GM06990 (cell line): Measurements from ENCODE around the gene DACT1.

Experiments used
- DNase-seq: peaks from one replicate; pipeline ENCODE4 v3.0.0-alpha.2; 2011; ENCODE audit not compliant: insufficient read length; ENCODE audit errors: extremely low read depth
- H3K27me3 ChIP-seq: replicated peaks from 2 replicates; pipeline ENCODE4 v1.6.0; 2011; ENCODE audit warnings: low read length; ENCODE audit not compliant: control insufficient read depth, insufficient read depth
- H3K36me3 ChIP-seq: 2 replicates; pipeline ENCODE4 v1.5.1; 2011; ENCODE audit warnings: low read length; ENCODE audit not compliant: control insufficient read depth, insufficient read depth
- H3K4me3 ChIP-seq: replicated peaks from 2 replicates; pipeline ENCODE4 v1.5.1; 2011; ENCODE audit warnings: low read depth, mild to moderate bottlenecking, control low read depth, low read length
- TF ChIP-seq, protein P1 (sequence below): IDR thresholded peaks from 2 replicates; pipeline ENCODE4 v1.5.1; 2011; ENCODE audit warnings: low read length, control low read depth, mild to moderate bottlenecking, inconsistent platforms; ENCODE audit not compliant: insufficient read depth, poor library complexity, severe bottlenecking

Gene DACT1

DNA sequence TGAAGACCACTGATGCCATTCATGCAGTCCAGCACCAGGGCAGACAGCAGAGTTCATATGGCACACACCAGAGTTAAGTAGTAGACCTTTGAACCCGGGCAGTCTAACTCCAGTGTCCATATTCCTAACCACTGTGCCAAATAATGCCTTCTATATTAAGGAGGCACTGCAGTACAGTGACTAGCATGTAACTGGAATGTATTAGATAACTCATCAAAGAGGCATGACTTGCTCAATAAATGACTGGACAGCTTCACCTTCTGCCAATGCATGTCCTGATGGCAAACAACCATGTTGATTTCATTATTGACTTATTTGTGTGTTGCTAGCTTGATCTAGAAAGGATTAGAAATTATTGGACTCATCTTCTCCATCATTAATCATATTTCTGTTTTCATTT, 40.2 kb downstream of the DACT1 start:
- Histone ChIP-seq H3K36me3 (no peaks in the 10 kb centered on the region), H3K27me3 (no peaks in the 10 kb centered on the region), H3K4me3 (no peak overlapping the region)
- DNase-seq: no peak
- TF ChIP-seq, protein P1, sequence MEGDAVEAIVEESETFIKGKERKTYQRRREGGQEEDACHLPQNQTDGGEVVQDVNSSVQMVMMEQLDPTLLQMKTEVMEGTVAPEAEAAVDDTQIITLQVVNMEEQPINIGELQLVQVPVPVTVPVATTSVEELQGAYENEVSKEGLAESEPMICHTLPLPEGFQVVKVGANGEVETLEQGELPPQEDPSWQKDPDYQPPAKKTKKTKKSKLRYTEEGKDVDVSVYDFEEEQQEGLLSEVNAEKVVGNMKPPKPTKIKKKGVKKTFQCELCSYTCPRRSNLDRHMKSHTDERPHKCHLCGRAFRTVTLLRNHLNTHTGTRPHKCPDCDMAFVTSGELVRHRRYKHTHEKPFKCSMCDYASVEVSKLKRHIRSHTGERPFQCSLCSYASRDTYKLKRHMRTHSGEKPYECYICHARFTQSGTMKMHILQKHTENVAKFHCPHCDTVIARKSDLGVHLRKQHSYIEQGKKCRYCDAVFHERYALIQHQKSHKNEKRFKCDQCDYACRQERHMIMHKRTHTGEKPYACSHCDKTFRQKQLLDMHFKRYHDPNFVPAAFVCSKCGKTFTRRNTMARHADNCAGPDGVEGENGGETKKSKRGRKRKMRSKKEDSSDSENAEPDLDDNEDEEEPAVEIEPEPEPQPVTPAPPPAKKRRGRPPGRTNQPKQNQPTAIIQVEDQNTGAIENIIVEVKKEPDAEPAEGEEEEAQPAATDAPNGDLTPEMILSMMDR: no peak

DNA sequence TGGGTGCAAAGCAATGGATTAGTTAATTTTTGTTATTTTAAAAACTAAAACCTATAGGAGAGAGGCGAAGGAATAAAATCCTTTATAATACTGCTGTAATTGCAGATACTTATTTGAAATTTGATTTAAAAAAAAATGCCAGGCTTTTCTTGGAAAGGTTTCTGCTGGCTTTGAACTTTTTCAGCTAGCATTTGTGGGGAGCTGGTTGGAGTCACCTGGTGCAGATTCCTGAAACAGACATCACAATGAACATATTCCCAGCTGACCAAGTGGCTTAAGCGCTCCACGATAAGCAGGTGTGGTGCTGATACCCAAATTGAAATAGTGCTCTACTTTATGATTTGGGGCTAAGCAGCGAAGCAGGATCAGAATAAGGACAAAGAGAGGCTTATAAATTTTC, 42.9 kb downstream of the DACT1 start:
- Histone ChIP-seq H3K4me3 (no peak overlapping the region), H3K36me3 (no peaks in the 10 kb centered on the region), H3K27me3 (no peaks in the 10 kb centered on the region)
- DNase-seq: no peak
- TF ChIP-seq, protein P1: no peak

DNA sequence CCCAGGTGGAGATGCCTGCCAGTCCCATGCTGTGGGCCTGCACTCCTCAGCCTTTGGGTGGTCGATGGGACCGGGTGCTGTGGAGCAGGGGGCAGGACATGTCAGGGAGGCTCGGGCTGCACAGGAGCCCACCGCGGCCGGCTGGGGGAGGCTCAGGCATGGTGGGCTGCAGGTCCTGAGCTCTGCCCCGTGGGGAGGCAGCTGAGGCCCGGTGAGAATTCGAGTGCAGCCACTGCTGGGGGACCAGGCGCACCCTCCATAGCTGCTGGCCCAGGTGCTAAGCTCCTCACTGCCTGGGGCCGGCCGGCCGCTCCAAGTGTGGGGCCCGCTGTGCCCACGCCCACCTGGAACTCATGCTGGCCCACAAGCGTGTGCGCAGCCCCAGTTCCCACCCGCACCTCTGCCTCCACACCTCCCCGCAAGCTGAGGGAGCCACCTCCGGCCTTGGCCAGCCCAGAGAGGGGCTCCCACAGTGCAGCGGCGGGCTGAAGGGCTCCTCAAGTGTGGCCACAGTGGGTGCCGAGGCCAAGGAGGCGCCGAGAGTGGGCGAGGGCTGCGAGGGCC, 49.6 kb downstream of the DACT1 start:
- Histone ChIP-seq H3K27me3 (no peaks in the 10 kb centered on the region), H3K36me3 (no peaks in the 10 kb centered on the region), H3K4me3 (no peak overlapping the region)
- no peak for DNase-seq
- TF ChIP-seq, protein P1: no peak

DNA sequence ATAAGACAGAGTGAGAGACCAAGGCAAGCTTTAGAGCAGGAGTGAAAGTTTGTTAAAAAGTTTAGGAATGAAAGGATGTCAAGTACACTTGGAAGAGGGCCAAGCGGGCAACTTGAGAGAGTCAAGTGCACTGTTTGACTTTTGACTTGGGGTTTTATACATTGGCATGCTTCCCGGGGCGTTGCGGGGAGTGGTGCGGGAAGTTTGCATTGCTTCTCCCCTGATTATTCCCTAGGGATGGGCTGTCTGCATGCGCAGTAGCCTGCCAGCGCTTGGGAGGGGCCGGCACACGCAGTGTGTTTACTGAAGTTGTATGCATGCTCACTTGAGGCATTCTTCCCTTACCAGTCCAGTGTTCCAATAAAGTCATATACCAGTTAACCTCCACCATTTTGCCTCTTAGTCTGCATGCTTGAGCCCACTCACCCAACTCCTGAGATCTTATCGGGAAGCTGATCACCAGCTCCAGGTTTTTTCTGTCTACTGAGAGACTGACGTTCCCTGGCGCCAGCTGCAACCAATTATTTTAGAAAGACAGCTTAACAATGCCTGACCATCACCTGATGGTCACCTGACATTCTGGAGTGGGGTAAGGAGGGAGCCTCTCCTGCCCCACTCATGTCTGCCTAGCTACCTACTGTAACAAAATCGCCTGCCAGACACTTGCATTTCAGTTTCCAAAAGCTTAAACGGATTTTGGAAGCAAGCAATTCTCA, 53.2 kb downstream of the DACT1 start:
- H3K4me3 ChIP-seq: no peak overlapping the region
- DNase-seq: no peak
- TF ChIP-seq, protein P1: no peak
- H3K36me3 ChIP-seq: no peaks in the 10 kb centered on the region
- no peaks in the 10 kb centered on the region for H3K27me3 ChIP-seq

DNA sequence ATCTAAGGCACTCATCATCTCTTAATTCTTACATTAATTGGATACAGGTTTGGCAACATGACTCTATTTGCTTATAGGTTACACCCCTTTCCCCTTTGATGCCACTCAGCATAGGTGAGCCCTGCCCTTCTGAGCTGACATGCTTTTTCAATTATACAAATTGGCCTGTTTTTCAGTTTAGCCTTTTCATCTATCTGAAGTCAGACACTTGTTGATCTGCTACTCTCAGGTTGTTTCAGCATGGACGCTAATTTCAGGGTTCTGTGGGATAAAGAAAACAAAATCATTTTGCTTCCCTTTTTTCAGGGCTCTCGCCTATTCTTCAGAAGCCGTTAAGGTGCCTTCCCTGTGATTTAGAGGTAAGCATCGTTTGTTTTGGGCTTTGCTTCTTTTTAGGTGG, 55.3 kb downstream of the DACT1 start:
- Histone ChIP-seq H3K4me3 (no peak overlapping the region), H3K36me3 (no peaks in the 10 kb centered on the region), H3K27me3 (no peaks in the 10 kb centered on the region)
- TF ChIP-seq, protein P1: no peak
- DNase-seq: no peak

DNA sequence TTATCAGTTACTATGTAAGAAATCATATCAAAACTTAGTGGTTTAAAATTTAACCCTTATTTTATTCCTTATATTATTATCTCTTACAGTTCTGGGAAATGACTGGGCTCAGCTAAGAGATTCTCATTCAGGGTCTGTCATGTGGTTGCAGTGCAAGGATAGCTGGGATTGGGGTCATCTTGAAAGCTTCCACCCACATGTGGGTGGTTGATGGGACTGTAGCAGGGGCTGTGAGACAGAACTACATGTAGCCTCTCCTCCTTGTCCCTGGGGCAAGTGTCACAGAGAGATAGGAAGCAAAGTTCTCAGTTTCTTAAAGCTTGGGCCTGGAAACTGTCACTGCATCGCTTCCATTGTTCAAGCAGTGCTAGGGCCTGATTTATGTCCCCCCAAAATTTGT, 57.8 kb downstream of the DACT1 start:
- TF ChIP-seq, protein P1: no peak
- H3K27me3 ChIP-seq: no peaks in the 10 kb centered on the region
- H3K4me3 ChIP-seq: no peak overlapping the region
- DNase-seq: no peak
- H3K36me3 ChIP-seq: no peaks in the 10 kb centered on the region
